GM23338 (cell line): Measurements from ENCODE around the gene PCTP. TPM values are rescaled to one million over a fixed set of nuclear protein-coding genes. Genes with fewer than 3 reads are reported as not detected.

Source experiments
- CREB1 ChIP-seq: fragments of 250-450 bp; sonication (Bioruptor Pico); IDR thresholded peaks from 2 replicates; pipeline ENCODE4 v1.5.0; 2020; ENCODE audit warnings: low read depth, mild to moderate bottlenecking, moderate library complexity
- CTCF ChIP-seq, 2 experiments: fragments of 200-600 bp in 1 of 2; sonication (generic) in 1 of 2; conservative IDR thresholded peaks; 2 replicates each; pipeline versions ENCODE4 v1.5.1 to v1.6.1; 2016 to 2017; ENCODE audit warnings: antibody characterized with exemption in 2 of 2, low read depth in 2 of 2, mild to moderate bottlenecking in 2 of 2, moderate library complexity in 1 of 2
- JUNB ChIP-seq: IDR thresholded peaks from one replicate; pipeline ENCODE4 v1.6.1; 2016; ENCODE audit warnings: antibody characterized with exemption; ENCODE audit not compliant: unreplicated experiment
- REST ChIP-seq: IDR thresholded peaks from one replicate; pipeline ENCODE4 v1.6.1; 2018; ENCODE audit warnings: antibody characterized with exemption; ENCODE audit not compliant: unreplicated experiment
- ZNF114 ChIP-seq: fragments of 250-450 bp; sonication (Bioruptor Pico); IDR thresholded peaks from 2 replicates; pipeline ENCODE4 v1.5.0; 2020; ENCODE audit warnings: mild to moderate bottlenecking, moderate library complexity
- ZNF331 ChIP-seq: fragments of 250-450 bp; sonication (Bioruptor Pico); IDR thresholded peaks from 2 replicates; pipeline ENCODE4 v1.5.0; 2020; ENCODE audit warnings: low read depth, mild to moderate bottlenecking, moderate library complexity
- ZNF462 ChIP-seq: fragments of 250-450 bp; sonication (Bioruptor Pico); IDR thresholded peaks from 2 replicates; pipeline ENCODE4 v1.5.0; 2020; ENCODE audit warnings: mild to moderate bottlenecking, moderate library complexity
- polyA plus RNA-seq: library from polyadenylated mRNA; unstranded; fragments of >200 nt; fragmentation: Nextera tagmentation; extraction: Ambion mirVana; gene quantifications from 2 replicates; pipeline ENCODE4 v1.2.1, GENCODE V29; 2016
- total RNA-seq: library from RNA; depleted of rRNA; stranded (reverse); fragments of >200 nt; shearing (Covaris generic); gene quantifications from 2 replicates; pipeline ENCODE4 v1.2.3, GENCODE V29; 2014

Gene PCTP
- total and polyA plus RNA-seq, 2 experiments from 2014 or later: 6.4 to 12.3 TPM

GRCh38 chr17:55760643-55761355, 9.9 kb downstream of the PCTP start (continued):
- TF ChIP-seq ZNF462 (CRISPR knock-in tag) (no peak), ZNF331 (CRISPR knock-in tag) (no peak), JUNB (no peak), CREB1 (CRISPR knock-in tag) (no peak), REST (no peak), ZNF114 (CRISPR knock-in tag) (no peak), CTCF (conservative IDR thresholded peaks at IDR 0.05; ENCODE audit: low read depth in 2 of 2) (no peak)
